ENCODE measurements around the gene TMEM238.

The TMEM238 gene

GRCh38 chr19:55354698-55355212 lies 29.3 kb downstream of the TMEM238 start, which contains the start of gene COX6B2:
Gene COX6B2, minus strand, starts transcription at chr19:55354719. Its CDS starts 198 bp downstream, at chr19:55354521.
- DNase-seq: no peak

- DNase-seq: peak; percentile 22
These were observed 30.0 kb downstream of the TMEM238 start for GRCh38 chr19:55353803-55354697.

DNA sequence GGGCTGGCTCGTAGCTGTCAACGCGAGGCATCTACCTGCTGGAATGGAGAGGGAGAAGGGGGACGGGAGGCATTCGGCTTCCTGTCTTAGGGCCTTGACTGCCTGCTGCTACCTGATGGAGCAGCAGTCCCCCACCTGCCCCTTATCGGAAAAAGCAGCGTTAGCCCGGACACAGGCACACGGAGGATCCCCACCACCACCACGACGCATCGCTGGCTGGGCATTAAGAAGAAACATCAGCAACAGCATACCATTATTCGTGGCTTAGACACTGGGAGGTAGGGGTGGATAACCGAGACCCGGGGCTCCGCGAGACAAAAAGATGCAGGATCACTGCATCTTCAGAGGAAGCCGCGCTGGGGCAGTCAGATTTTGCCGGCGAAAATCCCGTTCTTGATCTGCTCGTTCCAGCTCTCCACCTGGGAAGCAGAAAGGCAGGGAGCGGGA lies 30.7 kb downstream of the TMEM238 start:
- DNase-seq: no peak

DNA sequence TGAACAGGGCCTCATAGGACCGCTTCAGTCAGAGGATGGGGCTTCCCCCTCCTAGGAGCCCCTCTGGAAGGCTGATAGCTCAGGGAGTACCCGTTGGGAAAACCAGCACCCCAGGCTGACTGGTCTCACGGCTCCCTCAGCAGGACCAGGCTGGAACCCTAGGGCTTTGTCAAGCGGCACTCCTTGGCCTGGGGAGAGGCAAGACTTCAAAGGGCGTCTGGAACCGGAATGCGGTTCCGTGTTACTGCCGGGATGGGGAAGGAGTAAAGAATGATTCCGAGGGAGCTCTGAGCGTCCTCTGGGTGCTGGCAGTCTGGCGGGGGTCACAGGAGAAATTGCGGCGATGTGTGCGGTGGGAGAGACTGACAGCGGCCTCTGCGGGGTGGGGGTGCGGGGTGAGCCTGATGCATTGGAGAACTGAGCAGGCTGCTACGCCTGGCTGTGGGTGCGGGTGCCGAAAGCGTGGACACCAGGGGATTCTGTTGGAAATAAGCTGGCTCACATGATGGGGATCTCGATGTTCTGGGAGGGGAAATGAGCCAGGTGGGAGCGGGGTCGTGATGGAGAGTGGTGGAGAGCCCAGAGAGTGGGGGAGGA lies 31.4 kb downstream of the TMEM238 start:
- no peak for DNase-seq

DNA sequence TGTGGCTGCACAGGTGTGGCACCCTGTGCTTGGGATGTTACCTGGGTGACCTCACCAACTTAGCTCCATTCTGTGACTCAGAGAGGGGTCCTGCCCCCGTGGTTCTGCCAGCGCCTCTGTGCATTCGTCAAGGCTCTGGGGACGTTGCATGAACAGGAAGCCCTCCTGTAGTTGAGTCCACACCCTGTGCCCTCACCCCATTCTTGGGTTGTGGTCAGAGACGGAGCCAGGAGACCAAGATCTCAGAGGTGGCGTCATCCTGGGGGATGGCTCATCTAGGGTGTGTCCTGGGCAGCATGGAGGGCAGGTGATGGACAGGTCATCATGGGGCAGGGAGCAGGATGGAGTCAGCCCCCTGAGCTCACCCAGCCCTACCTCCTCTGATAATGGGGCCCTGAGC lies 32.1 kb downstream of the TMEM238 start:
- no peak for DNase-seq

DNA sequence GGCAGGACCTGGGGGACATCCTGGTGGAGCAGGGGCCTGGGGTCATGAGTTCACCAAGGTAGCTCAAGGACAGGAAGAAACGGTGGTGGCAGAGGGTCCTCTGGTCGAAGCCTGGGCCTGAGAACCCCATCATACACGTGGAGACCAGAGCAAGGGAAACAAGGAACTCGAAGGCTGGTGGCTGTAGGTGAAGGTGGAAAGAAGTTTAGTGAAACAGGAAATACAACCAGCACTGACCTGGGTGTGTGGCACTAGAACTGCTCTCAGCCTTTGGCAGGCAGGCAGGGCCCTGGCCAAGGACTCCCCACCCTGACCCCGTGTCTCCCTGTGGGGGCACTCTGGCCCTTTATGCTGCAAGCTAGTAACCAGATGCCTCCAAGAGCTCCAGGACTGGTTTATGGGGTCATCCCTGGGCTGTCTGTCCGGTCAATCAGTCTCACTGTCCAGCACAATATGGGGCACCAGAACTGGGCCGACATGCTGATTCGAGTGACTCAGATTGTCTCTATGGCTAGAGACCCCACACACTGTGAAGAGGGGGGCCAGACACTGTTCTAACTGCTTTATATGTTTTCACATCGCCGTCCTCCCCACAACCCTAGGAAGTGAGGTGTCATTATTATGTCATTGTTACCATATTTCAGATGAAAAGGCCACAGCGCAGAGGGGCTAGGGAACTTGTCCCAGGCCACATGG lies 33.3 kb downstream of the TMEM238 start:
- DNase-seq: no peak

- DNase-seq: no peak
These were observed 35.6 kb downstream of the TMEM238 start for GRCh38 chr19:55348317-55349034.

DNA sequence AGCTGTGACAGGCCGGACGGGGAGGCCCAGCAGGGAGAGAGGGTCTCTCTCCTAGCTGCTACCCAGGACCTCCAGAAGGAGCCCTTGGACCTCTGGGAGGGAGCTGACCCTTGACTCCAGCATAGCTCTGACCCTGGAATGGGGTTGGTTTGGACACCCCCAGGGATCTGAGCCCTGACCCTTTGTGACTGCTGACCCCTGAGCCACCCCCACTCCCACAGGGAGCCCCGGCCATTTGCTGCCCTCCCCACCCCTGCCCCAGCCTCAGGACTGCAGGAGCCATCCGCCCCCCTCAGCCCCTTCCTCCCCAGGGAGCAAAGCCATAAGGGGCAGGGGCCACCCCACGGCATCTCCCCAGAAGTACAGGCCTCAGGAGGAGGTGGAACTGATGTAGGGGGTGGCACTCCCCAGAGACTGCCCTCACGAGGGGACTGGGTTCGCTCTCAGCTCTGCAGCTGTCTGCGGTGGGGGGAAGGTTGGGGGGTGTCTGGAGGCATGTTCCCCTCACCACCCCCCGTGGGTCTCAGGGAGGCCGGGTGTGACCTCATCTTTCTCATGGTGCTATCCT lies 36.6 kb downstream of the TMEM238 start:
- no peak for DNase-seq

DNA sequence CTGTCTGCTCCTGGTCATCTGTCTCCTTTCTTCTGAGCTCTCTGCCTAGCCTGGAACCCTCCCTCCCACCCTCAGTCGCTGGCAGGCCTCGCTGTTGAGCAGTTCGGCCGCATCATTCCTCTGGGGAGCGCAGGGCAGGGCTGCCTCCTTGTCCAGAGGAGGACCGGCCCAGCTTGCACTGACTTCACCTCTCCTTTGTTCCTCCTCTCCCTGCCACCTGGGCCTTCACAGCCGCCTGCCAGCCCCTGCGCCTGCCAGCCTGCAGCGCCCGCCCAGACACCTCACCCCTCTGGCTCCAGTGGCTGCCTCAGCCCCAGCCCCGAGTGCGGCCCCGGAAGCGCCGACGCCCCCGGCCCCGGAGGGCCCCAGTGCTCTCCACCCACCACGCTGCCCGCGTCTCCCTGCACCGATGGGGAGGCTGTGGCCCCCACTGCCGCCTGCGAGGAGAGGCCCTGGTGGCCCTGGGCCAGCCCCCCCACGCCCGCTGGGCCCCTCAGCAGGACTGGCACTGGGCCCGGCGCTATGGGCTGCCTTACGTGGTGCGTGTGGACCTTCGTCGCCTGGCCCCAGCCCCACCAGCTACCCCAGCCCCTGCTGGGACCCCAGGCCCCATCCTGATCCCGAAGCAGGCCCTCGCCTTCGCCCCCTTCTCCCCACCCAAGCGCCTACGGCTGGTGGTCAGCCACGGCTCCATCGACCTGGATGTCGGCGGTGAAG lies 37.2 kb downstream of the TMEM238 start:
- no peak for DNase-seq

DNA sequence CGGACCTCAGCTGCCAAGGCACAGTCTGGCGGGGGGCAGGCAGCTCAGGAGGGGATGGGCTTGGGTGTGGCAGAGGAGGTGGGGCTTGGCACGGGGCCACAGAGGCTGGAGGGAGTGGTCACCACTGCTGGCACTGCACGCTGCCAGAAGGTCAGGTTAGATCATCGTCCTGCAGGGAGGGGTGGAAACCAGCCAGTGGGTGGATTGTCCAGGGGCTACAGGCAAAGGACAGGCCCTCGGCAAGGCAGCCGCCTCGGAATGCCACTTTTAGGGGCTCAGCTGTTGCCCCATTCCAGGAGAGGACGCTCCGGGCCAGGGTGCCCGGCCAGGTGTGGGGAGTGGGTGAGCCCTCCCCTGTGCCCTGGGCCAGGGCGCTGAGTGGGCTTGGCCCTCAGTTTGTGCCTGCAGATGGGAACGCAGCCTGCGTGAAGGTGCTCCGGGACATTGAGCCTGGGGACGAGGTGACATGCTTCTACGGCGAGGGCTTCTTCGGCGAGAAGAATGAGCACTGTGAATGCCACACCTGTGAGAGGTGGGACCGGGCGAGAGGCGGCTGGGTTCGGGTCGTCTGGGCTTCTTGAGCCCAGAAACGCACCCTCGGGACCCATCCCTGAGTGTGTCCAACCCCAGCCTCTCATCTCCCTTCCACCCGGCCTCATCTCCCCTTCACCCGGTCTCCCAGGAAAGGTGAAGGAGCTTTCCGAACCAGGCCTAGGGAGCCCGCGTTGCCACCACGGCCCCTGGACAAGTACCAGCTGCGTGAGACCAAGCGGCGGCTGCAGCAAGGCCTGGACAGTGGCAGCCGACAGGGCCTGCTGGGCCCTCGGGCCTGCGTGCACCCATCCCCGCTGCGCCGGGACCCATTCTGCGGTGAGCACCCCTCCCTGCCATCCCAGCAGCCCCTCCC lies 38.0 kb downstream of the TMEM238 start:
- no peak for DNase-seq

- no peak for DNase-seq
These were observed 38.8 kb downstream of the TMEM238 start for GRCh38 chr19:55345101-55345817.

DNA sequence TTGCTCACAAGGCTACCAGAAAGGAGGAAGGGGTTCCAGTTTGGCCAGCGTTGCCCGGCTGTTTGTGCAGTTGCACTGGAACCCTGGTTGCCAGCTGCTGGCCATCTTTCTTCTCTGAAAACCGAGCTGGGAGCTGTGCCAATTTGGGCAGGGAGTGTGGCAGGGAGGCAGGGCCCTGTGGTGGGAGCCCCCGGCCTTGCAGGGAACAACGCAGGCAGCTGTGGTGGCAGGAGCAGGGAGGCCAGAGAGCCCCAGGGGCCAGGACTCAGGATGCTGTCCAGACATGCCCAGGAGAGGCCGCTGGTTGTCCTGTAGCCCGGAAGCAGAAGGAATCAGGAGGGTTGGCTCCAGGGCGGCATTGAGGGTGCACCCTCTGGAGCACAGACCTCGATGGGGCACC lies 39.6 kb downstream of the TMEM238 start:
- no peak for DNase-seq

- DNase-seq: no peak
These were observed 42.2 kb downstream of the TMEM238 start for GRCh38 chr19:55341595-55342531.

GRCh38 chr19:55341171-55341588 lies 42.9 kb downstream of the TMEM238 start:
- DNase-seq: peak; percentile 84

- no peak for DNase-seq
These were observed 43.3 kb downstream of the TMEM238 start for GRCh38 chr19:55340784-55341147.

DNA sequence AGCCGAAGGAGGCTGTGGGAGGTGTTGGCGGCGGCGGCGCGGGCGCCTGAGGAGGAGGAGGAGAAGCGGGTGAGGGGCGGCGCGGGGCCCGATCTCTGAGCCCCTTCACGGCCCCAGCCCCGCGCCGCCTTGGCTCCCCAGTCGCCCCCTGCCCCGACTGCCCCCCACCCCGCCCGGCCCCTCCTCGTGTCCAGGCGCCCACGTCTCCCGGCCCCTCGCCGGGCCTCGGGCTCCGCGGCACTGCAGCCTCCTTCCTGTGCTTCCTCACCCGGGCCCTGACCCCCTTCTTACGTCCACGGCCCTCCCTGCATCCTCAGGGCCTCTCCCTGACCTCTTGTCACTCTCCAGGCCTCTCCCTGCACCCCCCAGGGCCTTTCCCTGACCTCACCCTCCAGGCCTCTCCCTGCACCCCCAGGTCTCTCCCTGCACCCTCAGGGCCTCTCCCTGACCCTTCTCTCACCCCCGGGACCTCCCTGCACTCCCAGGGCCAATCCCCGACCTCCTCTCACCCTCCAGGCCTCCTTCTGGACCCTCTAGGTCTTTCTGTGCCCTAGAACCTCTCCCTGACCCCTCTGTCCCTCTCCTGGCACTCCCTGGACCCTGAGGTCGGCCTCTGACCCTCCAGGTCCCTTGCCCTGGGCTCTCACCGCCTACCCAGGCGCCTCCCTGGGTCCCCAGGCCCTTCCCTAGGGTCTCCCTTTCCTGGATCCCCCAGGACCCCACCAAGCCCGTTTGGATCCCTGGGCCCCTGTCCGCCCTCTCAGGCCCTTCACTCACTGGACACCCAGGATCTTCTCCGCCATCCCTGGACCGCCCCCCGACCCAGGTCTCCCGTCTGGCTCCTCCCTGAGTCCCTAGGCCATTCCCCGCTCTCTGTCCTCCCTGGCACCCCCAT lies 44.0 kb downstream of the TMEM238 start:
- no peak for DNase-seq

- peak; percentile 100 for DNase-seq
These were observed 44.8 kb downstream of the TMEM238 start, which contains the start of gene KMT5C for GRCh38 chr19:55339105-55339888. Gene KMT5C, plus strand, starts transcription at chr19:55339876. Its CDS starts 2,061 bp downstream, at chr19:55341937.

Measured in NCI-H2029 (cell line).